Duodenal mucosa (tissue), 2 donors: ENCODE measurements around the gene MT1M.

Source experiments
- H3K27ac ChIP-seq: one replicate; pipeline ENCODE4 v1.7.0; 2013; ENCODE audit warnings: low read depth, low read length
- H3K27me3 ChIP-seq, 2 donors: one replicate each; pipeline ENCODE4 v1.7.0; 2013; ENCODE audit warnings: low read length in 2 of 2, control low read depth in 1 of 2; ENCODE audit not compliant: insufficient read depth in 2 of 2, control insufficient read depth in 1 of 2
- H3K36me3 ChIP-seq, 2 donors: one replicate each; pipeline ENCODE4 v1.7.0; 2013; ENCODE audit warnings: low read length in 2 of 2, control low read depth in 1 of 2; ENCODE audit not compliant: insufficient read depth in 2 of 2, control insufficient read depth in 1 of 2
- H3K4me1 ChIP-seq, 2 donors: one replicate each; pipeline ENCODE4 v1.7.0; 2013; ENCODE audit warnings: low read length in 2 of 2, control low read depth in 1 of 2; ENCODE audit not compliant: insufficient read depth in 2 of 2, control insufficient read depth in 1 of 2
- H3K4me3 ChIP-seq, 2 donors: one replicate each; pipeline ENCODE4 v1.7.0; 2013; ENCODE audit warnings: low read length in 2 of 2, low read depth in 1 of 2
- H3K9ac ChIP-seq, 2 donors: one replicate each; pipeline ENCODE4 v1.7.0; 2013; ENCODE audit warnings: low read length in 2 of 2, low read depth in 1 of 2
- H3K9me3 ChIP-seq, 2 donors: one replicate each; pipeline ENCODE4 v1.7.0; 2013; ENCODE audit warnings: low read length in 2 of 2, control low read depth in 1 of 2; ENCODE audit not compliant: control insufficient read depth in 1 of 2

Gene MT1M

GRCh38 chr16:56636616-56637413 lies 4.4 kb downstream of the MT1M start:
- Histone ChIP-seq H3K4me1 (peaks cover 13 to 37% of the 10 kb centered on the region in 2 donors), H3K9ac (no peak overlapping the region), H3K27me3 (peaks cover 18 to 19% of the 10 kb centered on the region in 2 donors), H3K27ac (no peak overlapping the region), H3K9me3 (no peaks in the 10 kb centered on the region), H3K4me3 (no peak overlapping the region), H3K36me3 (no peaks in the 10 kb centered on the region)

GRCh38 chr16:56637814-56638750 lies 5.6 kb downstream of the MT1M start, which contains the start of gene MT1A:
Gene MT1A, plus strand, starts transcription at chr16:56638666. Its CDS starts 73 bp downstream, at chr16:56638739.
- peak within 1 kb of the TSS; percentile 48 to 61 for H3K9ac ChIP-seq
- H3K27ac ChIP-seq: no peak within 1 kb of the TSS
- peaks cover 19 to 36% of the 10 kb centered on the region in 2 donors for H3K4me1 ChIP-seq
- peak within 1 kb of the TSS; percentile 31 to 75 for H3K4me3 ChIP-seq
- H3K27me3 ChIP-seq: peaks cover 11 to 19% of the 10 kb centered on the region in 2 donors
- H3K36me3 ChIP-seq: no peaks in the 10 kb centered on the region
- no peaks in the 10 kb centered on the region for H3K9me3 ChIP-seq

- peaks cover 25 to 39% of the 10 kb centered on the region in 2 donors for H3K4me1 ChIP-seq
- no peaks in the 10 kb centered on the region for H3K9me3 ChIP-seq
- H3K9ac ChIP-seq: peak overlapping the region; percentile 48 to 61
- peak overlapping the region; percentile 31 to 75 for H3K4me3 ChIP-seq
- no peak overlapping the region for H3K27ac ChIP-seq
- H3K27me3 ChIP-seq: peaks cover 10 to 19% of the 10 kb centered on the region in 2 donors
- no peaks in the 10 kb centered on the region for H3K36me3 ChIP-seq
These were observed 6.6 kb downstream of the MT1M start for GRCh38 chr16:56639045-56639444.

- H3K27ac ChIP-seq: no peak overlapping the region
- H3K4me3 ChIP-seq: no peak overlapping the region
- H3K9ac ChIP-seq: no peak overlapping the region
- H3K27me3 ChIP-seq: peaks cover 10 to 19% of the 10 kb centered on the region in 2 donors
- H3K9me3 ChIP-seq: no peaks in the 10 kb centered on the region
- no peaks in the 10 kb centered on the region for H3K36me3 ChIP-seq
- H3K4me1 ChIP-seq: peaks cover 27 to 40% of the 10 kb centered on the region in 2 donors
These were observed 7.6 kb downstream of the MT1M start for GRCh38 chr16:56640076-56640475.

- no peaks in the 10 kb centered on the region for H3K9me3 ChIP-seq
- no peak overlapping the region for H3K4me3 ChIP-seq
- H3K36me3 ChIP-seq: no peaks in the 10 kb centered on the region
- peaks cover 6 to 10% of the 10 kb centered on the region in 2 donors for H3K27me3 ChIP-seq
- H3K9ac ChIP-seq: no peak overlapping the region
- peaks cover 31 to 39% of the 10 kb centered on the region in 2 donors for H3K4me1 ChIP-seq
- H3K27ac ChIP-seq: no peak overlapping the region
These were observed 8.7 kb downstream of the MT1M start for GRCh38 chr16:56641166-56641565.

- Histone ChIP-seq H3K27ac (peak overlapping the region; percentile 86), H3K9me3 (no peaks in the 10 kb centered on the region), H3K9ac (peak overlapping the region; percentile 52 to 61), H3K27me3 (peaks cover 0 to 5% of the 10 kb centered on the region in 2 donors), H3K36me3 (no peaks in the 10 kb centered on the region), H3K4me3 (peak overlapping the region; percentile 59 to 66), H3K4me1 (peaks cover 40 to 42% of the 10 kb centered on the region in 2 donors)
These were observed 10.8 kb downstream of the MT1M start for GRCh38 chr16:56643080-56643778.

- H3K9ac ChIP-seq: peak overlapping the region; percentile 20 to 33
- H3K36me3 ChIP-seq: no peaks in the 10 kb centered on the region
- no peaks in the 10 kb centered on the region for H3K9me3 ChIP-seq
- no peak overlapping the region for H3K27ac ChIP-seq
- H3K4me1 ChIP-seq: peaks cover 41 to 46% of the 10 kb centered on the region in 2 donors
- peaks cover 0 to 5% of the 10 kb centered on the region in 2 donors for H3K27me3 ChIP-seq
- peak overlapping the region; percentile 59 to 66 for H3K4me3 ChIP-seq
These were observed 11.4 kb downstream of the MT1M start for GRCh38 chr16:56643833-56644232.

GRCh38 chr16:56645311-56645710 lies 12.9 kb downstream of the MT1M start:
- Histone ChIP-seq H3K36me3 (no peaks in the 10 kb centered on the region), H3K9me3 (no peaks in the 10 kb centered on the region), H3K9ac (no peak overlapping the region), H3K4me3 (no peak overlapping the region), H3K4me1 (peaks cover 35 to 40% of the 10 kb centered on the region in 2 donors), H3K27me3 (peaks cover 0 to 5% of the 10 kb centered on the region in 2 donors), H3K27ac (no peak overlapping the region)

- Histone ChIP-seq H3K9me3 (no peaks in the 10 kb centered on the region), H3K4me3 (no peak overlapping the region), H3K36me3 (no peaks in the 10 kb centered on the region), H3K27ac (no peak overlapping the region), H3K9ac (no peak overlapping the region), H3K4me1 (peaks cover 35 to 40% of the 10 kb centered on the region in 2 donors), H3K27me3 (peaks cover 0 to 5% of the 10 kb centered on the region in 2 donors)
These were observed 13.4 kb downstream of the MT1M start for GRCh38 chr16:56645838-56646237.
